Nephron (organoid): ENCODE measurements around the gene ANO10.

Experiments used
- H3K27ac Mint-ChIP-seq, 3 experiments: 2 replicates each; pipeline ENCODE4 v1.8.0; 2020; ENCODE audit warnings: mixed read lengths in 3 of 3, mild to moderate bottlenecking in 2 of 3, moderate library complexity in 1 of 3
- H3K27me3 Mint-ChIP-seq: 2 replicates; pipeline ENCODE4 v1.8.0; 2021; ENCODE audit warnings: low read depth, mild to moderate bottlenecking, moderate library complexity, mixed read lengths
- H3K36me3 Mint-ChIP-seq: 2 replicates; pipeline ENCODE4 v1.8.0; 2020; ENCODE audit warnings: low read depth, mixed read lengths
- H3K4me1 Mint-ChIP-seq: 2 replicates; pipeline ENCODE4 v1.8.0; 2020; ENCODE audit warnings: mixed read lengths
- H3K4me3 Mint-ChIP-seq, 3 experiments: 2 replicates each; pipeline ENCODE4 v1.8.0; 2020; ENCODE audit warnings: mild to moderate bottlenecking in 3 of 3, mixed read lengths in 3 of 3, moderate library complexity in 2 of 3
- H3K9me3 Mint-ChIP-seq: 2 replicates; pipeline ENCODE4 v1.8.0; 2020; ENCODE audit warnings: mixed read lengths
- CTCF ChIP-seq, 3 experiments: fragments of 200-600 bp; sonication (generic); IDR thresholded peaks; one replicate each; pipeline ENCODE4 v1.5.0; 2021; ENCODE audit warnings: antibody characterized with exemption in 3 of 3; ENCODE audit not compliant: unreplicated experiment in 3 of 3

The ANO10 gene

GRCh38 chr3:43366885-43367284, 254.9 kb downstream of the ANO10 start:
- peaks cover 20% of the 10 kb centered on the region for H3K4me1 Mint-ChIP-seq
- no peaks in the 10 kb centered on the region for H3K9me3 Mint-ChIP-seq
- H3K27ac Mint-ChIP-seq, result no peak overlapping the region
- no peak overlapping the region for H3K4me3 Mint-ChIP-seq
- H3K27me3 Mint-ChIP-seq, result no peaks in the 10 kb centered on the region
- H3K36me3 Mint-ChIP-seq, result peaks cover 12% of the 10 kb centered on the region
- TF ChIP-seq CTCF (IDR thresholded peaks at IDR 0.05; ENCODE audit: unreplicated experiment in 3 of 3), result no peak

- Mint-ChIP-seq H3K27ac (peak overlapping the region in 2 of 3 experiments; percentile 22 to 48), H3K4me3 (no peak overlapping the region), H3K4me1 (peaks cover 23% of the 10 kb centered on the region), H3K27me3 (no peaks in the 10 kb centered on the region), H3K9me3 (no peaks in the 10 kb centered on the region), H3K36me3 (peaks cover 12% of the 10 kb centered on the region)
- no peak for TF ChIP-seq CTCF (IDR thresholded peaks at IDR 0.05; ENCODE audit: unreplicated experiment in 3 of 3)
These were observed 255.3 kb downstream of the ANO10 start for GRCh38 chr3:43366481-43366880.

- Mint-ChIP-seq H3K27me3 (no peaks in the 10 kb centered on the region), H3K36me3 (peaks cover 12% of the 10 kb centered on the region)
- TF ChIP-seq CTCF (IDR thresholded peaks at IDR 0.05; ENCODE audit: unreplicated experiment in 3 of 3), result no peak
These were observed 256.1 kb downstream of the ANO10 start for GRCh38 chr3:43365601-43366305.

GRCh38 chr3:43364926-43365325, 256.9 kb downstream of the ANO10 start:
- Mint-ChIP-seq H3K27ac (no peak overlapping the region), H3K27me3 (no peaks in the 10 kb centered on the region), H3K4me3 (no peak overlapping the region), H3K4me1 (peaks cover 23% of the 10 kb centered on the region), H3K9me3 (no peaks in the 10 kb centered on the region), H3K36me3 (peaks cover 12% of the 10 kb centered on the region)
- no peak for TF ChIP-seq CTCF (IDR thresholded peaks at IDR 0.05; ENCODE audit: unreplicated experiment in 3 of 3)

More at GRCh38 chr3:43365601-43366305, 256.1 kb downstream of the ANO10 start:
- Mint-ChIP-seq H3K4me1 (peaks cover 23% of the 10 kb centered on the region), H3K9me3 (no peaks in the 10 kb centered on the region), H3K27ac (peak overlapping the region in 2 of 3 experiments; percentile 22 to 48), H3K4me3 (no peak overlapping the region)

- Mint-ChIP-seq H3K9me3 (no peaks in the 10 kb centered on the region), H3K4me3 (no peak overlapping the region), H3K4me1 (peaks cover 23% of the 10 kb centered on the region), H3K36me3 (peaks cover 12% of the 10 kb centered on the region), H3K27ac (no peak overlapping the region), H3K27me3 (no peaks in the 10 kb centered on the region)
- TF ChIP-seq CTCF (IDR thresholded peaks at IDR 0.05; ENCODE audit: unreplicated experiment in 3 of 3), result no peak
These were observed 257.3 kb downstream of the ANO10 start for GRCh38 chr3:43364494-43364893.
